ENCODE measurements around the gene LRRC63. TPM values are rescaled to one million over a fixed set of nuclear protein-coding genes. Genes with fewer than 3 reads are reported as not detected.

Gene LRRC63
- total and polyA plus RNA-seq, 4 donors, result 0.13 to 1.1 (median 0.50) TPM

DNA sequence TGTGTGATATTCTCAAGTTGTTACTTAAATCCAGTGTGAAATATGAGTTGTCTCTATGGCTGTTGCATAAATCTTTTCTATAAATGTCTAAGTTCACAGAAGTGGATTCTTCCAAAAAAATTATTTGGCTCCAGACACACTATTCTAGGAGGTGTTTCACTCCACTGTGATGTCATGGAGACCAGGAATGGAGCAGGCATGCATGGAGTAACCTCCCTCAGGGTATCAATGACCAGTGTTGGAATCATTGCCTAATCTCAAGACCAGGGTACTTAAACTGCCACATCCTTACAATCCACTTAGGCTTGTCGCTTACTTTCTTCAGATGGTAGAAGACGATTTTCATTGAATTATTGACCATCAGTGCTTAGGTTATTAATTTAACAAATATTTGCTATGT is 55.4 kb downstream of the LRRC63 start:
- Histone ChIP-seq H3K27me3 (ENCODE audit: control insufficient read depth in 3 of 3, insufficient read depth in 3 of 3, low read length in 2 of 3) (no peaks in the 10 kb centered on the region), H3K9ac (ENCODE audit: insufficient read depth in 1 of 2, low read length in 2 of 2) (no peak overlapping the region), H3K9me3 (ENCODE audit: control insufficient read depth in 4 of 4, insufficient read depth in 3 of 4, low read length in 3 of 4) (no peaks in the 10 kb centered on the region), H3K4me3 (no peak overlapping the region), H3K27ac (ENCODE audit: low read depth in 1 of 2, low read length in 1 of 2) (no peak overlapping the region), H3K36me3 (ENCODE audit: control insufficient read depth in 4 of 4, insufficient read depth in 4 of 4, low read length in 4 of 4) (no peaks in the 10 kb centered on the region), H3K4me1 (ENCODE audit: control insufficient read depth in 5 of 5, insufficient read depth in 5 of 5, low read length in 5 of 5) (no peaks in the 10 kb centered on the region)
- 88 to 94% methylated on average over 2 of the region's 2 CpGs for WGBS, 2 donors
- TF ChIP-seq, protein P1, sequence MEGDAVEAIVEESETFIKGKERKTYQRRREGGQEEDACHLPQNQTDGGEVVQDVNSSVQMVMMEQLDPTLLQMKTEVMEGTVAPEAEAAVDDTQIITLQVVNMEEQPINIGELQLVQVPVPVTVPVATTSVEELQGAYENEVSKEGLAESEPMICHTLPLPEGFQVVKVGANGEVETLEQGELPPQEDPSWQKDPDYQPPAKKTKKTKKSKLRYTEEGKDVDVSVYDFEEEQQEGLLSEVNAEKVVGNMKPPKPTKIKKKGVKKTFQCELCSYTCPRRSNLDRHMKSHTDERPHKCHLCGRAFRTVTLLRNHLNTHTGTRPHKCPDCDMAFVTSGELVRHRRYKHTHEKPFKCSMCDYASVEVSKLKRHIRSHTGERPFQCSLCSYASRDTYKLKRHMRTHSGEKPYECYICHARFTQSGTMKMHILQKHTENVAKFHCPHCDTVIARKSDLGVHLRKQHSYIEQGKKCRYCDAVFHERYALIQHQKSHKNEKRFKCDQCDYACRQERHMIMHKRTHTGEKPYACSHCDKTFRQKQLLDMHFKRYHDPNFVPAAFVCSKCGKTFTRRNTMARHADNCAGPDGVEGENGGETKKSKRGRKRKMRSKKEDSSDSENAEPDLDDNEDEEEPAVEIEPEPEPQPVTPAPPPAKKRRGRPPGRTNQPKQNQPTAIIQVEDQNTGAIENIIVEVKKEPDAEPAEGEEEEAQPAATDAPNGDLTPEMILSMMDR (IDR thresholded peaks at IDR 0.05; ENCODE audit: control extremely low read depth, extremely low read depth), result no peak
- no peak for DNase-seq
- ATAC-seq (ENCODE audit: insufficient read depth, low FRiP score), result no peak

DNA sequence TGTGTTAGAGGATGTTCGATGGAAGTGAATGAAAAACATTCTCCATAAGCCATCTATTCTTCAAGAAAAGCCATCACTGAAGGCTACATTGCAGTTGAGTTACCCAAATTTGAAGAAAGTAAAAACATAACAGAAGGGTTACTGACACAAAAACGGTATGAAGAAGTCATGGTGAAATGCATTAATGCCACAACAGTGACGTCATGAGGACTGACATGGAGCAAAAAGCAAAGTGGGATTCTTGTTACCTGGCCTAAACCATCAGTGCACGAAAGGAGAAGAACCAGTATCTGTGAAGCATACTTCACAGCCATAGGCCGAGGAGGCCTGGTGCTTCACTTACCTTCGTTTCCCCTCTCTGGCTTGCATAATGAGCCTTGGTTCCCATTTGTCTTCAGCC is 58.7 kb downstream of the LRRC63 start:
- 77 to 86% methylated on average over 6 of the region's 6 CpGs for WGBS, 2 donors
- Histone ChIP-seq H3K4me1 (ENCODE audit: control insufficient read depth in 5 of 5, insufficient read depth in 5 of 5, low read length in 5 of 5) (no peaks in the 10 kb centered on the region), H3K4me3 (no peak overlapping the region), H3K9ac (ENCODE audit: insufficient read depth in 1 of 2, low read length in 2 of 2) (no peak overlapping the region), H3K9me3 (ENCODE audit: control insufficient read depth in 4 of 4, insufficient read depth in 3 of 4, low read length in 3 of 4) (no peaks in the 10 kb centered on the region), H3K27ac (ENCODE audit: low read depth in 1 of 2, low read length in 1 of 2) (no peak overlapping the region), H3K27me3 (ENCODE audit: control insufficient read depth in 3 of 3, insufficient read depth in 3 of 3, low read length in 2 of 3) (no peaks in the 10 kb centered on the region), H3K36me3 (ENCODE audit: control insufficient read depth in 4 of 4, insufficient read depth in 4 of 4, low read length in 4 of 4) (no peaks in the 10 kb centered on the region)
- TF ChIP-seq, protein P1 (IDR thresholded peaks at IDR 0.05; ENCODE audit: control extremely low read depth, extremely low read depth), result no peak
- ATAC-seq (ENCODE audit: insufficient read depth, low FRiP score), result no peak
- DNase-seq, result no peak

DNA sequence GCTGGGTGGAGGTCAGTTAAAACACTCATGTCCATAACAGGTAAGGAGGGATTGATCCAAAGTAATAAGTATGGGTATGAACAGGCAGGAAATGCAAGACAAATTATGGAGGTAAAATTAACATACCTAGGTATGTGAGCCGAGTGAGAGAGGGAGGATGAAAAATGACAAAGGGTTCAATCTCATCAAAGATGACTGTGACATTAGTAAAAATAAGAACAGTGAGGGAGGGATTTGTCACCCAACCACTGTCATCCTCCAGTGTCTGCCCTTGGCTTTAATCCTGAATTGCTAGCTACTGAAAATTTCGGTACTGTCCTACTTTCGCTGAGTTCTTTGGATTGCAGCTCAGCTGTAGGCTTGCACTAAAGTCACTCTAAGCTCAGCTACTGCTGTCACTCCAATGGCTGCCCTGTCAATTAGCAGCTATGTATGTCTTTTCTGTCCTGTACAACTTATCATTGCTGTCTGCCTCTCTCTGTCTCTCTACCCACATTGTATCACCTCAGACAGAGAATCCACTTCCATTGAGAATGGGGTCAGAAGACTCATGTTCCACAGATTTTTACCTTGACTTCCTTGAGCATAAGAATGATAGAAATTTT is 62.5 kb downstream of the LRRC63 start:
- WGBS, 2 donors, result 92% methylated on average over 3 of the region's 3 CpGs

More for the DNA sequence above, 62.5 kb downstream of the LRRC63 start:
- no peaks in the 10 kb centered on the region for H3K9me3 ChIP-seq (ENCODE audit: control insufficient read depth in 4 of 4, insufficient read depth in 3 of 4, low read length in 3 of 4)
- no peaks in the 10 kb centered on the region for H3K27me3 ChIP-seq (ENCODE audit: control insufficient read depth in 3 of 3, insufficient read depth in 3 of 3, low read length in 2 of 3)
- ATAC-seq (ENCODE audit: insufficient read depth, low FRiP score), result no peak
- no peak overlapping the region for H3K27ac ChIP-seq (ENCODE audit: low read depth in 1 of 2, low read length in 1 of 2)
- H3K9ac ChIP-seq (ENCODE audit: insufficient read depth in 1 of 2, low read length in 2 of 2), result no peak overlapping the region
- no peak for DNase-seq
- TF ChIP-seq, protein P1 (IDR thresholded peaks at IDR 0.05; ENCODE audit: control extremely low read depth, extremely low read depth), result no peak
- H3K36me3 ChIP-seq (ENCODE audit: control insufficient read depth in 4 of 4, insufficient read depth in 4 of 4, low read length in 4 of 4), result no peaks in the 10 kb centered on the region
- no peak overlapping the region for H3K4me3 ChIP-seq
- H3K4me1 ChIP-seq (ENCODE audit: control insufficient read depth in 5 of 5, insufficient read depth in 5 of 5, low read length in 5 of 5), result peaks cover 0 to 3% (median 0%) of the 10 kb centered on the region in 5 donors

Measured in lung (tissue), 12 donors.